Duodenal mucosa (tissue), 2 donors: Measurements from ENCODE around the gene CDH18.
"Not testable (repeated sequence)": the region's sequence is repeated elsewhere in the genome, so short reads cannot be mapped to it uniquely, and the experiment has no call there.

ENCODE experiments used
- H3K27ac ChIP-seq: one replicate; pipeline ENCODE4 v1.7.0; 2013; ENCODE audit warnings: low read depth, low read length
- H3K27me3 ChIP-seq, 2 donors: one replicate each; pipeline ENCODE4 v1.7.0; 2013; ENCODE audit warnings: low read length in 2 of 2, control low read depth in 1 of 2; ENCODE audit not compliant: insufficient read depth in 2 of 2, control insufficient read depth in 1 of 2
- H3K36me3 ChIP-seq, 2 donors: one replicate each; pipeline ENCODE4 v1.7.0; 2013; ENCODE audit warnings: low read length in 2 of 2, control low read depth in 1 of 2; ENCODE audit not compliant: insufficient read depth in 2 of 2, control insufficient read depth in 1 of 2
- H3K4me1 ChIP-seq, 2 donors: one replicate each; pipeline ENCODE4 v1.7.0; 2013; ENCODE audit warnings: low read length in 2 of 2, control low read depth in 1 of 2; ENCODE audit not compliant: insufficient read depth in 2 of 2, control insufficient read depth in 1 of 2
- H3K4me3 ChIP-seq, 2 donors: one replicate each; pipeline ENCODE4 v1.7.0; 2013; ENCODE audit warnings: low read length in 2 of 2, low read depth in 1 of 2
- H3K9ac ChIP-seq, 2 donors: one replicate each; pipeline ENCODE4 v1.7.0; 2013; ENCODE audit warnings: low read length in 2 of 2, low read depth in 1 of 2
- H3K9me3 ChIP-seq, 2 donors: one replicate each; pipeline ENCODE4 v1.7.0; 2013; ENCODE audit warnings: low read length in 2 of 2, control low read depth in 1 of 2; ENCODE audit not compliant: control insufficient read depth in 1 of 2

CDH18 gene

DNA sequence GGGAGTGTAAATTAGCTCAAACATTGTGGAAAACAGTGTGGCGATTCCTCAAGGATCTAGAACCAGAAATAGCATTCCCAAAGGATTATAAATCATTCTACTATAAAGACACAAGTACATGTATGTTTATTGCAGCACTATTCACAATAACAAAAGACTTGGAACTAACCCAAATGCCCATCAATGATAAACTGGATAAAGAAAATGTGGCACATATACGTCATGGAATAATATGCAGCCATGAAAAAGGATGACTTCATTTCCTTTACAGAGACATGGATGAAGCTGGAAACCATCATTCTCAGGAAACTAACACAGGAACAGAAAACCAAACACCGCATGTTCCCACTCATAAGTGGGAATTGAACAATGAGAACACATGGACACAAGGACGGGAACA is 175.3 kb downstream of the CDH18 start:
- H3K9me3 ChIP-seq, H3K9ac ChIP-seq: not testable (repeated sequence)

GRCh38 chr5:19806756-19807155 is 181.2 kb downstream of the CDH18 start:
- Histone ChIP-seq H3K4me3 (no peak overlapping the region), H3K27me3 (no peaks in the 10 kb centered on the region), H3K9me3 (peaks cover 0 to 14% of the 10 kb centered on the region in 2 donors), H3K4me1 (no peaks in the 10 kb centered on the region), H3K27ac (no peak overlapping the region), H3K36me3 (no peaks in the 10 kb centered on the region), H3K9ac (no peak overlapping the region)

More for the DNA sequence above, 175.3 kb downstream of the CDH18 start:
- H3K4me1 ChIP-seq, H3K27me3 ChIP-seq, H3K36me3 ChIP-seq, H3K4me3 ChIP-seq, H3K27ac ChIP-seq: not testable (repeated sequence)

DNA sequence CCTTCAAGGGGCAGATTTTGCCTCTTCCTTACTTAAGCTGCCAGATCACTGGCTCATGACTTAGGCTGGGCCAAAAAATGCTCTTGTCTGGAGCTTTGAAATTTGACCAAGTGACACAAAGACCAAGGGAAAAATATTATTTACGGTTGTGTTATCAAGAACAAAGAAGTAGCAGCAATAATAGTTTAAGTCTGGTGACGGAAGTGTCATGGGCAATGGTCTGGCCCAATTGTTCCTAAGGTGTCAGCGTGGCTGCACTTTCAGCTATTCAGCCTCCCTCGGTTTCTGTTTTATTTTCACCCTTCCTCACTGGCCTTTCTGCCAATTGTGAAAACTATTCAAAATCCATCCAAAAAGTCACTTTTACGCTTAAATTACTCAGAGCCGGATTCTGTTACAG is 185.3 kb downstream of the CDH18 start:
- no peak overlapping the region for H3K9ac ChIP-seq

GRCh38 chr5:19795218-19795617 is 192.8 kb downstream of the CDH18 start:
- peaks cover 6 to 8% of the 10 kb centered on the region in 2 donors for H3K9me3 ChIP-seq
- no peak overlapping the region for H3K4me3 ChIP-seq
- no peaks in the 10 kb centered on the region for H3K36me3 ChIP-seq

More for the DNA sequence above, 185.3 kb downstream of the CDH18 start:
- Histone ChIP-seq H3K4me1 (no peaks in the 10 kb centered on the region), H3K36me3 (no peaks in the 10 kb centered on the region), H3K4me3 (no peak overlapping the region), H3K27me3 (no peaks in the 10 kb centered on the region), H3K9me3 (peaks cover 0 to 19% of the 10 kb centered on the region in 2 donors), H3K27ac (no peak overlapping the region)

GRCh38 chr5:19790829-19791466 is 197.1 kb downstream of the CDH18 start:
- Histone ChIP-seq H3K27ac (no peak overlapping the region), H3K9me3 (peaks cover 5 to 6% of the 10 kb centered on the region in 2 donors), H3K4me3 (no peak overlapping the region), H3K9ac (no peak overlapping the region), H3K36me3 (no peaks in the 10 kb centered on the region), H3K27me3 (no peaks in the 10 kb centered on the region), H3K4me1 (no peaks in the 10 kb centered on the region)

More at GRCh38 chr5:19795218-19795617, 192.8 kb downstream of the CDH18 start:
- no peaks in the 10 kb centered on the region for H3K4me1 ChIP-seq
- H3K27ac ChIP-seq = no peak overlapping the region
- no peak overlapping the region for H3K9ac ChIP-seq
- H3K27me3 ChIP-seq = no peaks in the 10 kb centered on the region

GRCh38 chr5:19782566-19782965 is 205.4 kb downstream of the CDH18 start:
- no peaks in the 10 kb centered on the region for H3K4me1 ChIP-seq
- H3K4me3 ChIP-seq = no peak overlapping the region
- H3K27ac ChIP-seq = no peak overlapping the region
- no peak overlapping the region for H3K9ac ChIP-seq
- no peaks in the 10 kb centered on the region for H3K9me3 ChIP-seq
- no peaks in the 10 kb centered on the region for H3K27me3 ChIP-seq
- H3K36me3 ChIP-seq = no peaks in the 10 kb centered on the region

DNA sequence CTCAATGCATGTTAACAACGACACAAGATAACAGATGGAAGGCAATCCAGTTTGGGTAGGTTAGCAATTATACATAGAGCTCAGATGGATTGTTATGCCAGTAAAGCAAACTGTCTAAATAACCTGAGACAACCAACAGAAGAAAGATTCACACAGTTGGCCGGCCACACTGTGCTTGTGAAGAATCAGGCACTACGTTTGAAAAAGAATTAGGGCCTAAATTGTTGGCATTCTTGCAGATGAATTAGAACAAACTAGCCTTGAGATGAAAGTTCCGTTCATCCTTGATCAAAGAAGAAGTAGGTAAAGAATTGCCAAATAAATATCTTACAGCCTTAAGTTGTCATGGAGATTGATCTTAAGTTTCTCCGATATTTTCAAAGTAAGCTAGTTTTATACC is 210.6 kb downstream of the CDH18 start:
- peaks cover 0 to 2% of the 10 kb centered on the region in 2 donors for H3K9me3 ChIP-seq
- H3K9ac ChIP-seq = no peak overlapping the region
- no peak overlapping the region for H3K4me3 ChIP-seq
- H3K27me3 ChIP-seq = no peaks in the 10 kb centered on the region
- H3K36me3 ChIP-seq = no peaks in the 10 kb centered on the region
- no peaks in the 10 kb centered on the region for H3K4me1 ChIP-seq
- H3K27ac ChIP-seq = no peak overlapping the region

- H3K27me3 ChIP-seq, H3K4me1 ChIP-seq, H3K9ac ChIP-seq, H3K36me3 ChIP-seq, H3K9me3 ChIP-seq, H3K27ac ChIP-seq, H3K4me3 ChIP-seq: not testable (repeated sequence)
Measured at GRCh38 chr5:19776886-19777285, 211.1 kb downstream of the CDH18 start.

GRCh38 chr5:19771174-19771835 is 216.7 kb downstream of the CDH18 start:
- peaks cover 0 to 4% of the 10 kb centered on the region in 2 donors for H3K9me3 ChIP-seq
- H3K27me3 ChIP-seq = no peaks in the 10 kb centered on the region
- no peaks in the 10 kb centered on the region for H3K36me3 ChIP-seq
- no peaks in the 10 kb centered on the region for H3K4me1 ChIP-seq
- no peak overlapping the region for H3K27ac ChIP-seq
- no peak overlapping the region for H3K9ac ChIP-seq
- H3K4me3 ChIP-seq = no peak overlapping the region

DNA sequence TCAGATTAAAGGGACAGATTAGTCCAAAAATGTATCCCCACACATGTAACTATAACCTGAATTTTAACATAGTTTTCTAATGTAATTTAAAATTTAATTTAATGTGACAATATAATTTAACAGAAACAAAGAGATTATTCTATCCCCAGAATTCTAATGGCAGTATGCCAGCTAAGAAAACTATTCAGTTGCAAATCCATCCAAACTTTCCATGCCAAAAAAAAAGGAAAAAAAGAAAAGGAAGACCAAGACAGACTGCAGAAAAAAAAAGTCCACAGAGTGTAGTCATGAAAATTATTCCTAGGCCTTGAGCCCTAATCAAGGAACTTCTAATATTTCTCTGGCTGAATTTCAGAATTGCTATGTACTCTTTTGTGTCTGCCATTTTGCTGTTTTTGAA is 217.6 kb downstream of the CDH18 start:
- no peaks in the 10 kb centered on the region for H3K27me3 ChIP-seq
- peaks cover 0 to 5% of the 10 kb centered on the region in 2 donors for H3K9me3 ChIP-seq
- H3K36me3 ChIP-seq = no peaks in the 10 kb centered on the region
- no peak overlapping the region for H3K4me3 ChIP-seq
- H3K27ac ChIP-seq = no peak overlapping the region
- H3K4me1 ChIP-seq = no peaks in the 10 kb centered on the region
- H3K9ac ChIP-seq = no peak overlapping the region
